Thyroid gland (tissue), 4 donors: ENCODE results near the gene PPIF.

Experiments
- POLR2A ChIP-seq, 2 donors: fragments of 450-650 bp; IDR thresholded peaks; one replicate each; pipeline ENCODE4 v1.6.1; 2017; ENCODE audit warnings: antibody characterized with exemption in 2 of 2, mild to moderate bottlenecking in 2 of 2, moderate library complexity in 1 of 2
- TF ChIP-seq, protein P1 (sequence below), 6 experiments: fragments of 200-600 bp in 3 of 6; fragments of 450-650 bp in 3 of 6; sonication (generic) in 3 of 6; IDR thresholded peaks; one replicate each; pipeline ENCODE4 v1.5.1; 2016 to 2019; ENCODE audit warnings: antibody characterized with exemption in 6 of 6, mild to moderate bottlenecking in 2 of 6, inconsistent platforms in 1 of 6, moderate library complexity in 1 of 6

DNA sequence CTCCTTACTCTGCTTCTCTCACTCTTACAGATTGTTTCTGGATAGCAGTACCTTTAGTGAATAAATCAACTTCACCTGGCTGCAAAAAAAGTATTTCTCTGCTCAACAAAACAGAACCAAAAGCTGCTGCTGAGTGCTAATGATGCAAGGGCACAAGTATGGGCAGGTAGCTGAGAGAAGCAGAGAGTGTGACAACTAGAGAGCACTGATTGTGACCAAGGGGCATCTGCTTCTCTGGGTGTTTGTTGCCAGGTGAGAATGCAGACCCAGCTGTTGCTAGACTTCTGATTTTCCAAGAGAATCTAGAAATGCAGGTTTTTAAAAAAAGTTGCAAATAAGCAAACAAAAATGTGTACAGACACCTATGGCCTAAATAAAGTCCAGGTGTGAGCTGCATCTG lies 25.3 kb upstream of the PPIF start:
- no peak for TF ChIP-seq POLR2A (IDR thresholded peaks at IDR 0.05)
- TF ChIP-seq, protein P1, sequence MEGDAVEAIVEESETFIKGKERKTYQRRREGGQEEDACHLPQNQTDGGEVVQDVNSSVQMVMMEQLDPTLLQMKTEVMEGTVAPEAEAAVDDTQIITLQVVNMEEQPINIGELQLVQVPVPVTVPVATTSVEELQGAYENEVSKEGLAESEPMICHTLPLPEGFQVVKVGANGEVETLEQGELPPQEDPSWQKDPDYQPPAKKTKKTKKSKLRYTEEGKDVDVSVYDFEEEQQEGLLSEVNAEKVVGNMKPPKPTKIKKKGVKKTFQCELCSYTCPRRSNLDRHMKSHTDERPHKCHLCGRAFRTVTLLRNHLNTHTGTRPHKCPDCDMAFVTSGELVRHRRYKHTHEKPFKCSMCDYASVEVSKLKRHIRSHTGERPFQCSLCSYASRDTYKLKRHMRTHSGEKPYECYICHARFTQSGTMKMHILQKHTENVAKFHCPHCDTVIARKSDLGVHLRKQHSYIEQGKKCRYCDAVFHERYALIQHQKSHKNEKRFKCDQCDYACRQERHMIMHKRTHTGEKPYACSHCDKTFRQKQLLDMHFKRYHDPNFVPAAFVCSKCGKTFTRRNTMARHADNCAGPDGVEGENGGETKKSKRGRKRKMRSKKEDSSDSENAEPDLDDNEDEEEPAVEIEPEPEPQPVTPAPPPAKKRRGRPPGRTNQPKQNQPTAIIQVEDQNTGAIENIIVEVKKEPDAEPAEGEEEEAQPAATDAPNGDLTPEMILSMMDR (IDR thresholded peaks at IDR 0.05): no peak
